Measurements from ENCODE around the gene CYB5R2. TPM values are rescaled to one million over a fixed set of nuclear protein-coding genes. Genes with fewer than 3 reads are reported as not detected.

Gene CYB5R2
- total and polyA plus RNA-seq, 2 donors (not counting 1 experiment from before 2014, with no cell fraction given), result 1.4 to 4.8 TPM

GRCh38 chr11:7692426-7692825, 19.1 kb upstream of the CYB5R2 start:
- Histone ChIP-seq H3K36me3 (replicated peaks in 1 of 2; ENCODE audit: control extremely low read depth in 1 of 2, control insufficient read depth in 1 of 2, extremely low read depth in 1 of 2, insufficient read depth in 2 of 2, low read length in 1 of 2) (no peaks in the 10 kb centered on the region), H4K20me1 (ENCODE audit: control insufficient read depth, insufficient read depth, low read length, poor library complexity, severe bottlenecking) (no peaks in the 10 kb centered on the region), H3K4me3 (ENCODE audit: control extremely low read depth in 1 of 5, extremely low read depth in 1 of 5, insufficient read depth in 1 of 5, low read depth in 2 of 5, low read length in 4 of 5) (no peak overlapping the region), H3K79me2 (ENCODE audit: control insufficient read depth, insufficient read depth, low read length) (no peaks in the 10 kb centered on the region), H3K9ac (ENCODE audit: low read length) (no peak overlapping the region), H3K4me2 (replicated peaks; ENCODE audit: low read depth, low read length, poor library complexity, severe bottlenecking) (no peak overlapping the region), H3K27ac (ENCODE audit: low read length in 2 of 2) (no peak overlapping the region), H3K9me3 (ENCODE audit: control extremely low read depth in 1 of 3, control insufficient read depth in 2 of 3, insufficient read depth in 1 of 3, low read length in 2 of 3) (no peaks in the 10 kb centered on the region), H3K4me1 (ENCODE audit: control insufficient read depth in 2 of 2, insufficient read depth in 2 of 2, low read length in 2 of 2) (peaks cover 2 to 3% of the 10 kb centered on the region in 2 donors), H2AFZ (ENCODE audit: insufficient read depth, low read depth, low read length, poor library complexity, severe bottlenecking) (no peak overlapping the region), H3K27me3 (replicated peaks in 1 of 4; ENCODE audit: control extremely low read depth in 1 of 4, control insufficient read depth in 3 of 4, insufficient read depth in 4 of 4, low read length in 3 of 4) (peaks cover 0 to 16% (median 15%) of the 10 kb centered on the region in 4 experiments)
- 87% methylated on average over 3 of the region's 3 CpGs for WGBS (ENCODE audit: insufficient coverage)
- intact Hi-C loops (cut with micrococcal nuclease), result no loop called here
- ATAC-seq (ENCODE audit: low read depth) (no peak), DNase-seq (no peak)
- no peaks in the 10 kb centered on the region for H3K9me3 Mint-ChIP-seq (ENCODE audit: insufficient read depth)
- ChIA-PET POLR2A (no interaction called here), CTCF (interaction anchor here (1.5 to 7.3 kb wide), 4 partner anchors 27 to 881 kb away, joined by 8 to 137 read pairs (median 15); no protein-coding TSS in a partner anchor)
- TF ChIP-seq CTCF (IDR thresholded peaks at IDR 0.05) (no peak), EZH2 (IDR thresholded peaks at IDR 0.05; ENCODE audit: borderline replicate concordance, insufficient read depth, low read depth, low read length, poor library complexity, severe bottlenecking) (no peak)
- H3K4me3 Mint-ChIP-seq, result no peak overlapping the region
- no peak overlapping the region for H3K27ac Mint-ChIP-seq
- H3K27me3 Mint-ChIP-seq, result peaks cover 41% of the 10 kb centered on the region
- H3K4me1 Mint-ChIP-seq, result no peaks in the 10 kb centered on the region

DNA sequence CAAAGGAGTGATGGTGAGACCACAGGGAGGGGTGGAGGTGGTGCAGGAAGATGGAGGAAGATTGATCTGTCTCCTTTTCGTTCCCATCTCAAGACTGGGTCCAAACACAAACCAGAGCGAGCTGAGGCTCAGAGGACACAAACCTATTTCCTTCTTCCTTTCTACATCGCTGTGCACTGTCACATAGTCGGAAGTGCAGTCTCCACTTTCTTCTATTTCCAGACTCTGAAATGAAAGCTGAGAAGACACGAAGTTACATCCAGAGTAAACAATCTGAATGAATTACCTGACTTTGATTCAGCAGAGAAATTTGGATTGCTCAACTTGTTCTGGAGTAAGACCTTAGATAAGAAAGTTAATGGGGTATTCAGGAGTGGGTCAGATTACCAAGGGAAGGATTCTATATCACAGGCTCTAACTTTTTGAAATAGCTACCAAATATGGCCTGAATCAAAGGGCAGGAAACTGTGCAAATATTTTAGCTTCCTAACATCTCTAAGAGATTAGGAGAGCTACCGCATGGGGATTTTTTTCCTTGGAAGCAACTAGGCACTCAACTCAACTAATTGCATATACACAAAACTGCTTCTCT, 18.6 kb upstream of the CYB5R2 start:
- H3K4me2 ChIP-seq (replicated peaks; ENCODE audit: low read depth, low read length, poor library complexity, severe bottlenecking), result no peak overlapping the region
- H3K27me3 Mint-ChIP-seq, result peaks cover 41% of the 10 kb centered on the region
- POLR2A ChIA-PET, result no interaction called here

More for the DNA sequence above, 18.6 kb upstream of the CYB5R2 start:
- H4K20me1 ChIP-seq (ENCODE audit: control insufficient read depth, insufficient read depth, low read length, poor library complexity, severe bottlenecking), result no peaks in the 10 kb centered on the region
- Mint-ChIP-seq H3K27ac (no peak overlapping the region), H3K4me3 (no peak overlapping the region), H3K4me1 (no peaks in the 10 kb centered on the region), H3K9me3 (ENCODE audit: insufficient read depth) (no peaks in the 10 kb centered on the region)
- H3K9me3 ChIP-seq (ENCODE audit: control extremely low read depth in 1 of 3, control insufficient read depth in 2 of 3, insufficient read depth in 1 of 3, low read length in 2 of 3), result no peaks in the 10 kb centered on the region
- no peaks in the 10 kb centered on the region for H3K79me2 ChIP-seq (ENCODE audit: control insufficient read depth, insufficient read depth, low read length)
- peaks cover 2 to 3% of the 10 kb centered on the region in 2 donors for H3K4me1 ChIP-seq (ENCODE audit: control insufficient read depth in 2 of 2, insufficient read depth in 2 of 2, low read length in 2 of 2)
- 87% methylated on average over 4 of the region's 6 CpGs for WGBS (ENCODE audit: insufficient coverage)
- ATAC-seq (ENCODE audit: low read depth) (no peak), DNase-seq (no peak)
- CTCF ChIA-PET, result interaction anchor here (1.4 to 7.3 kb wide), 8 partner anchors 10 to 880 kb away, joined by 3 to 137 read pairs (median 10); no protein-coding TSS in a partner anchor
- H2AFZ ChIP-seq (ENCODE audit: insufficient read depth, low read depth, low read length, poor library complexity, severe bottlenecking), result no peak overlapping the region
- no peak overlapping the region for H3K9ac ChIP-seq (ENCODE audit: low read length)
- no peak for TF ChIP-seq CTCF (IDR thresholded peaks at IDR 0.05)
- TF ChIP-seq EZH2 (IDR thresholded peaks at IDR 0.05; ENCODE audit: borderline replicate concordance, insufficient read depth, low read depth, low read length, poor library complexity, severe bottlenecking), result no peak
- intact Hi-C loops (cut with micrococcal nuclease), result no loop called here
- H3K36me3 ChIP-seq (replicated peaks in 1 of 2; ENCODE audit: control extremely low read depth in 1 of 2, control insufficient read depth in 1 of 2, extremely low read depth in 1 of 2, insufficient read depth in 2 of 2, low read length in 1 of 2), result no peaks in the 10 kb centered on the region
- peaks cover 0 to 16% (median 15%) of the 10 kb centered on the region in 4 experiments for H3K27me3 ChIP-seq (replicated peaks in 1 of 4; ENCODE audit: control extremely low read depth in 1 of 4, control insufficient read depth in 3 of 4, insufficient read depth in 4 of 4, low read length in 3 of 4)
- no peak overlapping the region for H3K4me3 ChIP-seq (ENCODE audit: control extremely low read depth in 1 of 5, extremely low read depth in 1 of 5, insufficient read depth in 1 of 5, low read depth in 2 of 5, low read length in 4 of 5)
- no peak overlapping the region for H3K27ac ChIP-seq (ENCODE audit: low read length in 2 of 2)
